ENCODE results near the gene TRMT1.

TRMT1 gene

DNA sequence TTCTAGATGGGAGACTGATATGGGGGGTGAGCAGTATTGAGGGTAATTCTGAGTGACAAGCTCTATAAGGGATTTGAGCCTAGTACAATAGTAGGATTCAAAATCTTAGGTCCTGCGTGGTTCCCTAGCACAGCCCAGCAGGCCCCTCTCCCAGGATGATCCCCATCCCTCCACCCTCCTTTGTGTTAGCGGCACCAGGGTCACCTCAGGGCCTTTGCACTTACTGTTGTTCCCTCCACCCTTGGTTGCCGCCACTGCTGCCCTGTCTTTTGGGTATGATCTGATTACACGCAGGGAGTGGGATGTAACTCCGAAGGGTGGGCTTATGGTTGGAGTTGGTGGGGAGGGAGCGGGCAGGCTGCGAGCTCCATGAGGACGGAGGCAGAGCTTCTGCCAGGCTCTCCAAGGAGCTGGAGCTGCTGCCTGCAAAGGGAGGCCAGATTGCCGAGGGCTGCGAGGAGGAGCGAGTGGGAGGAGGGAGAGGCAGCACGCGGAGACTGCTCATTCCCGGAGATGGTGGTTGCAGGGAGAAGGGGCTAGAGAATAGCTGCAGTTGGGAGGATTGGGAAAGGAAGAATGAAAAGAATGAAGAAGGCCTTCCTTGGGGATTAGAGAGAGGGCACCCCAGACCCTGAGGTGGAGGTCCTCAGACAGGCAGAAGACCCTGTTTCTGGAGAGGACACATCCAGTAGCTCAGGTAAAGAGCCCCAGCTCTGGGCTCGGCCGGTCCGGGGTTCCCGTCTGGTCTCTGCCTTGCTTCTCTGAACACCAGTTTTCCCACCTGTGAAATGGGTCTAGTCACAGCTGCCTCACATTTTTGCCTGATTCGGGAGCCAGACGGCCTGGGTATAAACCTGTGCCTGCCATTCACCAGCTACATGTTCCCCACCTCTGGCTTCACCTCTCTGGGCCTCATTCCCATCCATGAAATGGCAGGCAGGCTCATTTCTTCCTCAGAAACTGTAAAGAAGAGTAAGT, 6.7 kb upstream of the TRMT1 start:
- DNase-seq (ENCODE audit: low read depth in 2 of 2), result no peak

DNA sequence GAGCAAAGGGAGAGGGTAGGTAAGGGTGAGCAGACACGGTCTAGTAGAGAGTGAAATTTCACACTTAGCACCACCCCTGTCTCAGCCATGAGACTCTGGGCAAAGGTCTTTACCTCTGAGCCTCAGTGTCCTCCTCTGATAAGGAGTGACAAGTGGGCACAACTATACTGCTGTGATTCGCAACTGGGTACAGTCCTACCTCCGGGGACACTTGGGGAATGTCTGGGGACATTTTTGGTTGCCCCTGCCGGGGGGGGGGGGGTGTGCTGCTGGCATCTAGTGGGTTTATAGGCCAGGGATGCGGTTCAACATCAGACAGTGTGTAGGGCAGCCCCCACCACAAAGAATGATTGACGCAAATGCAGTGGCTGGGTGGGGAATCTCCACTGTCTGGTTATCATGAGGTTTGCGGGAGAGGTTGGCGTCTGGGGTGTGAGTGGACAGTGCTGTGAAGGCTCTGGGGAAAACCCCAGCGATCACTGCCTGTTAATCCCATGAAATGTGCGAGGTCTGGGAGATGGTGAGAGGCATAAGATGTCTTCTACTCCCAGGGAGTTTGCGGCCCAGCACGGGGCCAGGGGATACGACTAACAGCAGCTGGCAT, 5.8 kb upstream of the TRMT1 start:
- DNase-seq (ENCODE audit: low read depth in 2 of 2), result no peak

DNA sequence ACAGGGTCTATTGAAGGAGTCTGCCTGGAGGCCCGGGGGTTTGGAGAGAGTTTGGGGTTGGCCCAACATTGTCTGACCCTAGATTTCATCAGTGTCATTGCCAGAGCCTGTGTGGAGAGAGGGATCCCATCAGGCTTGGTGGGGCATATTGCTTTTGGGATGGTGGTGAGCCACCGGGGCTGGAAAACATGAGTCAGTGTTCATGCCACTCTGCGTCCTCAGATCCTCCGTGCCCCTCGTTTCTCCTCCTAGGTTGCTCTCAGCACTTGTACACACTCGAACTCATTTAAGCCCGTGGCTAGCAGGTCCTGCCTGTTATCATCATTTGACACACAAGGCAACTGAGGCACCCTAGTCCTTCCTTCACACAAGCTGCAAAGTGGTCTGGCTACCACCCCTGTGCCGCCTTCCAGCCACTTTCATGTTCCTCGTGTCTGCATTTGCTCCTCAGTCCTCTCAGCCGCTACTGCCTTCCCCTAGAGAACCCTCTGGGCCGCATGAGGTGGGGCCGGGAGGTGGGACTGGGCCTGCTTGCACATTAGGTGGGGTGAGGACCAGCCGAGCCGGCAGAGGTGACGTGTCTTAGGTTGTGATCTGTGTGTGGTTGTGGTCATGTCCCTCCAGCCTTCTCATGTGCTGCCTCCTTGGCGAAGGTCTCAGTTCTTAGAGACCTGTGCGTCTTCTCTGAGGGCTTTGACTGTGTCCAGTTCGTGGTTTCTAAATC, 5.2 kb upstream of the TRMT1 start:
- DNase-seq (ENCODE audit: low read depth in 2 of 2), result no peak

DNA sequence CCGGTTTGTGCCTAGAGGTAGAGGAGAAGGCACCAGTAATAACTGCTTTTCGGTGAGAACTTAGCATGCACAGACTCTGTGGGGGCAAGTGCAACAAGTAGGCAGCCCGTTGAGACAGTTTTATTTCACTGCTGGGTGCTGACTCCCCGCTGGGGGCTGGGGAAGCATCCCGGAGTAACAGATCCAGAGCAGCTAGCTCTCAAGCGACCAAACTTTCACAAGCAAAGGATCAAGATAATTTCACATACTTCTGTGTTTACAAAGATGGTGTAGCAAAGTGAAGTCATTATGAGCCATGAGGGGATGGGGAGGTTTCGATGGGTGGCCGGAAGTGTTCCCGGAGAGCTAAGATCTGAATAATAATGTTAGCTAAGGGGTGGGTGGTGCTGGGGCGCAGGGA, 4.3 kb upstream of the TRMT1 start:
- no peak for DNase-seq (ENCODE audit: low read depth in 2 of 2)

DNA sequence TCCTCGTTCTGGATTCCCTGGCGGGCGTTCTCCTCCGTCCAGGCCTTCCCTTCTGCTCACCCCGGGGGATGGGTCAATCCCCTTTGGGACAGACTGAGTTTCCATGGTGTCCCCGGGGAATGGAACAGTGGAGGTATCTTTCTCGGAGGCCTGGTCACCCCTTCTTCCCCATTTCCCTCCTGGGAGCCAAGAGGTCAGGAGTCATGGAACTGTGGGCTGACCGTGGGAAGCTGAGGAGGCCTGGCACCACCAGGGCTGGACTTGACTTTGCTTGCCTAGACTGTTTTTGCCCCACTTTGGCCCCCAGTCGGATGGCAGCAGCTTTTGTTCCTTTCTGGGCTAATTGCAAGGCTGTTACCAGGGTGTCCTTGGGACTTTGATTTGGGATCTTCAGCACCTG, 3.5 kb upstream of the TRMT1 start:
- no peak for DNase-seq (ENCODE audit: low read depth in 2 of 2)

DNA sequence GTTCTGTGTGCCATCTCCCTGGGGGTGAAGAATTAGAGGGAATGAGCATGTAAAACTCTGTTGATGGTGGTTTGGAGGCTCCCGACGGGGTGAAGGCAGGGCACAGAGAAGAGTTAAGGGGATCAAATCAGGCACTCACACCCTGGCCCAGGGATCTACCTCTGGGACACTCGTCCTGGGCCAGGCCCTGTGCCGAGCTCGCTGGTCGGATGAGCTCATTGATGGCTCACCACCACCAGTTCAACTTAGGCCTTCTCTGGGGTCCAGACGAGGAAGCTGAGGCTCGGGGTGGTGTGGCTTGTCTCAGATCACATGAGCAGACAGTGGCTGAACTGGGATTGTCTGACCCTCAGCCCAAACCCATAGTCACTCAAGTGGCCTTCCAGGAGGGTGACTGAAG, 3.1 kb upstream of the TRMT1 start:
- no peak for DNase-seq (ENCODE audit: low read depth in 2 of 2)

DNA sequence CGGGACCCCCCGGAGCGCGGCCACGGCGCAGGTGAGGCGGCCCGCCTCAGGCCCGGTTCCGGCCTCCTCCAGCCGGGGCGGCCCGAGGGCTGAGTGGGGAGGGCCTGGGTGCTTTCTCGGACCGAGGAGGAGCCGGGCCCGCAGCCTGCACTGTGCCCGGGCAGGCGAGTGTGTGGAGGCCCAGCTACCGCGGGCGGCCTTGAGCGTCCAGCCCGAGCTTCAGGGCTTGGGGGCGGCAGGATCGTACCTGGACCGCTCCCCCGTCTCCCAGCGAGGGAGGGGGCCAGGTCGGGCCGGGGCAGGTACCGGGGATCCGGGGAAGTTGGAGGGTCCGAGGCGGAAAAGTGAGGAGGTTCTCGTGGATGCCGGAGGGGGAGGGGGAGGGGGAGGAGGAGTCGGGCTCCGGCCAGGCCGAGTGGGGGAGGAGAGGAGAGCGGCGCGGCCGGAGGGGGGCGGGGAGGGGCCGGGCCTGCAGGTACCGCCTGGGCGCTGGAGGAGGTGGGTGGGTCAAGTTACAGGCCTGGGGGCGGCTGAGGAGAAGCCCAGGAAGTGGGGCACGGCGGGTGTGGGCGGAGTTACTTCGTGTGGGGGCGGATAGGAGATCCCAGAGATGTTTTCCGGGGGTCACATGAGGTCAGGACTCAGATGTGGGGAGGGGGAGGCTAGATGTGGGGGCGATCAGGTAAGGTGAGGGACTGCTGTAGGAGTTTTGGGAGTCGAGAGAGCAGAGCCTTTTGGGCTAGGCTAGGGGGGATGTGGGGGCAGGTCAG, 2.1 kb upstream of the TRMT1 start:
- peak in 1 of 2 donors; percentile 45 for DNase-seq (ENCODE audit: low read depth in 2 of 2)

DNA sequence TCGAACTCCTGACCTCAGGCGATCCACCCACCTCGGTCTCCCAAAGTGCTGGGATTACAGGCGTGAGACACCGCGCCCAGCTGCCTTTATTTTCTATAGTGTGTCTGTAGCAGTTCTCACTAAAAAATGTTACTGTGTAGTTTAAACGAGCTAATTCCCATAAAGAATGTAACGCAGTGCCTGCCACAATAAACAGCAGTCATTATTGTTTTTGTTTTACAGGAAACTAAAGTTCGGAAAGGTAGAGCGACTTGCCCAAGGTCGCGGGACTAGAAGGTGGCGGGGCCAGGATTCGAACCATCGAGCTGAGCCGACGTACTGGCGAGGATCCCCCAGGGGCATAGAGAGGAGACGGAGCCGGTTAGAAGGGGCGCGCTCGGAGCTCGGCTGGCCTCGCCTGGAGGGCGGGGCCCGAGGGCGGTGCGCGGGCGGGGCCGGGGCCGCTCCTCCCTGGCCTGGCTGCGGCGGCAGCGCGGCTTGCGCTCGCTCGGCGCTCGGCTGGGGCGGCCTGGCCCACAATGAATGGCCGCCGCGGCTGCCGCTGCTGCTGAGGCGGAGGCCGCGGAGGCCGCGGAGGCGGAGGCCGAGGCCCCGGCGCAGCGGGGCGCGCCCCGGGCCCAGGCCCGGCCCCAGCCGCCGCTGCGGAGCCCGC, 1.4 kb upstream of the TRMT1 start, which contains the start of gene NACC1:
Gene NACC1 (plus strand): TSS at position 493 of the 652 bp plus-strand sequence. CDS start 16,944 bp downstream, outside the sequence.
- peak; percentile 86 for DNase-seq (ENCODE audit: low read depth in 2 of 2)

DNA sequence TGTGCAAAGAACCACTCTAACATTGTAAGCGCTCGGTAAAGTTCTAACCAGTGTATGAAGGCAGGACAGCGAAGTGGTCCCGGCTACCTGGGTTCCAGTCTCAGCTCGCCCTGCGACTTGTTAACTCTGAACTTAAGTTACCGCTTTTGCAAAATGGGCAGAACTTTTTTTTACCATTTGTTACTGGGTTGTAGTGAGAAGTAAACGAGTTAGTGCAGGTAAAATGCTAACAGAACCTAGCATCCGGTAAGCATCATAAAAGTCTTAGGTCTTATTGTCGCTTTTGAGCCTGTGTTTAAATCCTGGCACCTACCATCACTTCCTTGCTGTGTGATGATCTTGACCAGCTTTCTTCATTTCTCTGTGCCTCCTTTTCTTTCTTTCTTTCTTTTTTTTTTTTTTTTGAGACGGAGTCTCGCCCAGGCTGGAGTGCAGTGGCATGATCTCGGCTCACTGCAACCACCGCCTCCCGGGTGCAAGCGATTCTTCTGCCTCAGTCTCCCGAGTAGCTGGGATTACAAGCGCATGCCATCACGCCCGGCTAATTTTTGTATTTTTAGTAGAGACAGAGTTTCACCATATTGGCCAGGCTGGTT, 734 bp upstream of the TRMT1 start:
- no peak for DNase-seq (ENCODE audit: low read depth in 2 of 2)

DNA sequence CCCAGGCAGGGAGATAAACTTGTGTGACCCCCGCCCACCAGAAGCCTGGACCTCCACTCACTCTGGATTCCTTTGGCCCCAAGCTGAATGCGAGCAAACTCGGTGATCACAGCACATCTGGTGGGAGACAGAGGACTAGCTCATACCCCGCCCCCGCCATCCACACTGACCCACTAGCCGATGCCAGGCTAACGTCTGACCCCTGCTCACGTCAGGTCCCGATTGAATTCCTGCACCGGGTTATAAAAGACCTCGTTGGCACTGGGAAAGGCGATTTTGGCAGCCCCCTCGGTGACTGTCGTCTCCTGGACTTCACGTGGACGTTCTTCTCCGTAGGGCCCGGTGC, 631 bp downstream of the TRMT1 start:
- DNase-seq (ENCODE audit: low read depth in 2 of 2), result no peak

DNA sequence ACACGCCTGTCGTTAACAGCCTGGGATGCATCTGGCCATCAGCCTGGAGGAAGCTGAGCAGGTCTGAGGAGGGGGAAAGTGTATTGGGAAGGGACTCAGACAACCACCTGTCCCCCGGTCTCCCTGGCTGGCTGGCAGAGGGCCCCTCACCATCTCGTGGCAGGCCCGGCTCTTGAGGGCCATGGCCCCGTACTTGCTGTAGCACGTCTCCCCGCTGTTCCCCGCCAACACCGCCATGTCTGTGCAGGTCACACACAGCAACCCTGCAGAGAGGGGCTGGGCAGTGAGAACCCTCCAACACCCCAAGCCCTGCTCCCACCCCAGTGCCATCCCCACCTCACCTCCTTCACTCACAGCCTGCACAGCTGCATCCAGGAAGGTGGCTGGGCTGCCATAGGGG, 4.0 kb downstream of the TRMT1 start:
- DNase-seq (ENCODE audit: low read depth in 2 of 2), result no peak

DNA sequence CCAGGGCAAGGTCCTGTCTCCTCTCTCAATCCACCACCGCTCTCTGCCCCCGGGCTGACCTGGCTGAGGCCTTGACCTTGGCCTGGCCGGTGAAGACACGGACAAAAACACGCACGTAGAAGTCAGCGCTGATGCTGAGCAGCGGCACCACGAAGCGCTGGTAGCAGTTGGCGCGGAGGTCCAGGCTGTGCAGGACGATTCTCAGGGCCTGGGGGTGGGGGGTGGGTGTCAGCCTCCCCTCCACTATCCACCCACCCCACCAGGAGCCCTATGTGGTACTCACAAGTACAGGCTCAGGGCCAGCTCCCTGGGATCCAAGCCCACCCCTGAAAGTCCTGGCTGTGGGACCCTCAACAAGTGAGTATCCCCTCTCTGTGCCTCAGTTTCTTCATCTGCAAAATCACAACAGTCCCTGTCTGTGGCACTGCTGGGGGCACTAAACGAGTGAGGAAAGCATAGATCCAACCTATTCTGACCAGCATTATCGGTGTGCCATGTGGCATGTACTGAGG, 6.4 kb downstream of the TRMT1 start:
- no peak for DNase-seq (ENCODE audit: low read depth in 2 of 2)

DNA sequence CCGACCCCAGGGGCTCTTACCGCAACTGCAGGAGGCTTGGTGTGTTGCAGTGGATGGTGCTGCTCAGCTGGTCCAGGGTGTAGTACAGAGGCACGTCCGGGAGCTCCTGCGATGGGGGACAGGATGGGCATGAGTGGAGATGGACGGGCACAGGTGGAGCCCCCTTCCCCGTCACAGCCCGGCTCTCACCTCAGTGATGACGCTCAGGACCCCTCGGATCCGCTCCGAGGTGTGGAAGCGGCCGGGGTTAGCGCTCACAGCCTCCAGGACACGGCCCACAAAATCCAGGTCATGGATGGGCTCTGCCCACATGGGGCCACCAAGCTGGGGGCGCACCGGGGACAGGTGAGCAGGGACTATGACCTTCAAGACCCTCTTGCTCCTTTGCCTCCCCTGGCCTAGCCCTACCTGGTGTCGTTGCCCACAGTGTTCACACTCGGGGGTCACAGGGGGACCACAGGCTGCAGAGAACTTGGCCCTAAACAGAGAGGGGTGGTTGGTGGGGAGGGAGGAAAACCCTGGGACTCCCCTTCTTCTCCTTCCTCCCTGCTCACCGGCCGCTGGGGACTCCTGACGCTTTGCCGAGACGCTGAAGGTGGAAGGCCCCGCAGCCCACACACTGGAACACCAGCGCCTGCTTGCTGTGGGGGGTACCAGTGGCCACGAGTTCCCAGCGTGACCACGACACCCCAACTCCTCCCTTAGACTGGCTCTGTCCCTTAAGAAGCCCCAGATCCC, 7.0 kb downstream of the TRMT1 start:
- no peak for DNase-seq (ENCODE audit: low read depth in 2 of 2)

DNA sequence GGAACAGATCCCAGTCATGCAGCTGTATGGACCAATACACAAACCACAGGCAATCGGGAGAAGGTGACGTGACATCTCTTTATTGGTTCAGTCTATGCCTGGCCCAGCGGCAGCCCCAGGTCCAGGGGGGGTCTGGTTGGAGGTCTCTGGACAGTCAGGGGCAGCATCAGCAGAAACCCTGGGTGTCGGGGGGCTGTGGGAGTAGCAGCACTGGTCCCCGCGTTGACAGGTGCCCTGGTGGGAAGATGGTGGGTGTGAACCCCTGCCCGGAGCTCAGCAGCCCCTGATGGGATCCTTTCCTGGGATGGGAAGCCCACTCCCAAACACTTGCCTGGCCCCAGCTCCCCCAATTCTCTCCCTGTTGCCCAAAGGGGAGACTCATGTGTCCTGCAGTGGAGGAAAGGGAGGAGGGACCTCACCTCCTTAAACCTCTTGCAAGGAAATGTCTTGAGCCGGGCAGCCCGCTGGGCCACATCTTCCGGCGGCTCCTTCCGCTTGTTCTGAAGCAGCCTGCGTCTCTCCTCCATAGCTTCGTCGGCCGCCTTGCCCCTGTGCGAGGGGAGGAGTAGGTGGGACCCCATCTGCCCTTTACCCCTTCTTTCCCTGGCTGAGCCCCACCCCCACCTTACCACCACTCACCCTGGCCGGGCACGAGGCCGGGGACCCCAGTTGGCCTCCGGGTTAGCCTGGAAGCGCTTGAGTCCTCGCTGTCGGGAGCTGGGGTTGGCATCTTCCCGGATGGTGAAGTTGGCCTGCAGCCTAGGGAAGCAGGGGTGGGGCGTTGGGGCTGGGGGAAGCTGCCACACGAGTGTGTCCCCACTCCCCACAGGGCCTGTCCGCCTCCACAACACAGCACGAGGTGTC, 11.5 kb downstream of the TRMT1 start:
- DNase-seq (ENCODE audit: low read depth in 2 of 2), result no peak

DNA sequence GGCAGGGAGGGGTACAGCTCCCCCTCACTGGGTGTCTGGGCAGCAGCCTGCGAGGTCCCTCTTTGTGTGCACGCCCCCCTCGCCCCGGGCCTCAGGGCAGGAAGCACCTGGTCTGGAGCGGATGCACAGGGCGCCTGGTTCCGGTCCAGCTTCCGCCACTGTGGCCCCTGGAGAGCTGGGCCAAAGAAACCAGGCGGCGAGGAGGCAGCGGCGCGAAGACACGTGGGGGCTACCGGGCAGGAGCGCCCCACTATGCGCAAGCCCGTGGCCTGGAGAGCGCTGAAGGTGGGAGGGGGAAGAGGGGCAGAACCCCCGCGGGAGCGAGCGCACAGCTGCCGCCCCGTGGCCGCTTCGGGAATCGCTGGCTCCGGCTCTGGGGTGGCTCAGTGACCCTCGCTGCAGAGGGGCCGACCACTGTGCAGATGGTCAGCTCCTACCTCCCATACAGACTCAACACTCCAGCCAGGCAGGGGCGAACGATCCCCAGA, 12.1 kb downstream of the TRMT1 start:
- DNase-seq (ENCODE audit: low read depth in 2 of 2), result peak; percentile 61 to 63

DNA sequence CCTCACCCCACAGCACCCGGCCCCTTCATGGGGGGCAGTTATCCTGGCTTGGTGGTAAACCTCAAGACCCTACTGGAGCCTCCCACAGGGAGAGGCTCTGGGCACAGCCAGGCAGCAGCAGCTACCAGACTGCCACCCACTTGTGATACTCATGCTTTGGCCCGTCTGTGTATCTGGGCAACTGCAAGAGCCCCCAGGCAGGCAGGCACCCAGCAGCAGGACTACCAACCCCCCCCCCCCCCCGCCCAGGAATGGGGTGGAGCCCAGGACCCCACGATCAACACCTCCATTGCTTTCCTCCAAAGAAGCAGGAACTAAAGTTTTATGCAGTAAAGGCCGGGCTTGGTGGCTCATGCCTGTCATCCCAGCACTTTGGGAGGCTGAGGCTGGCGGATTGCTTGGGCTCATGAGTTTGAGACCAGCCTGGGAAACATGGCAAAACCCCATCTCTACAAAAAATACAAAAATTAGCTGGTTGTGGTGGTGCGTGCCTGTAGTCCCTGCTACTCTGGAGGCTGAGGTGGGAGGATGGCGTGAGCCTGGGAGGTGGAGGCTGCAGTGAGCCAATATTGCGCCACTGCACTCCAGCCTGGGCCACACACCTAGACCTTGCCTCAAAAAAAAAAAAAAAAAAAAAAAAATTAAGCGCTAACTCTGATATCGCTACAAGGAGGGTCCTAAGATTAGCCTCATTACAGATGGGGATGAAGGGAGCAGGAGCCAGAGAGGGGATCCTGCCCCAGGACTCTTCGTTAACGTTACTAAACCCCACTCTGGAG, 12.8 kb downstream of the TRMT1 start:
- DNase-seq (ENCODE audit: low read depth in 2 of 2), result no peak

DNA sequence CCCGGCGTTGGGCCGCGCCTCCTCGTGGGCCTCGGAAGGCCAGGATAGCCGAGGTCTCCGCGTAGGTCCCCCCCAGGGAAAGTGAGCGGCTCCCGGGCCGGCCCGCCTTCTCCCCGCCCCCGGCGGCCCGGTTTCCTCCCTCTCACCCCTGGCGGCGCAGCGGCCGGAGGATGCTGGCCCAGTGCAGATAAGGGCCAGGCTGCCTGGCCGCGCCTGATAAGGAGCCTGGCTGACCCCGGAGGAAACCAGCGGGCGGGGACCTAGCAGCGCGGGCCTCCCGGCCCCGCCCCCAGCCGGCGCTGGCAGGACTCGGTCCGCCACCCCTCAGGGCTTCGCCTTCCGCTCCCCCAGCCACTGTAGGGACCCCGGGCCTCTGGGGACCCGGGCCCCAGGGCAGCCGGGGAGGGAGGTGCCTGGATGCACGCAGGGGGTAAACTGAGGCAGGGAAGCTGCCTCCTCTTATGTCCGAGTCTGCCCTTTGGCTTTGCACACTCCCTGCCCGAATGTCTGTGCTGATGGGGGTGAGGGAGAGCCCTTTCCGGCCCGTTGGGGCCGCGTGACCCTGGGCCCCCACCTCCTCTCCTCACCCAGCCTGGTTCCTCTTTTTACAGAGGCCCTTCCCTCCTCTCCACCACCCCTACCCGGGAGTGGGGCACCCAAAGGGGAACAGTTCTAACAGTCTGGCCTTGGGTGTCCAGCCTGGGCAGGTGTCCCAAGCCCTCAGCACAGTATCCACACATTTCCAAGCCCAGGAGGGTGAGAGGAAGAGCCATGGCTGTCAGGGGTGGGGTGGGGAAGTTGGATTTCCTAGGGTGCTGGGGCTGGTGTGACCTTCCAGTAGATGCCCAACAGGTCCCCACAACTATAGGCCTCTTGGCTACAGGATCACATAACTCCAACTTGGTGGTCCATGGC, 13.6 kb downstream of the TRMT1 start, which contains the start of gene LYL1:
Gene LYL1 (minus strand): TSS at position 193 of the 915 bp plus-strand sequence. CDS start 1,687 bp downstream, outside the sequence.
- no peak for DNase-seq (ENCODE audit: low read depth in 2 of 2)

All from stimulated activated CD8-positive, alpha-beta memory T cell treated with anti-CD3 and anti-CD28 coated beads, Interleukin-2, amount 100 ng/mL, for 48 hours (primary cell).